ENCODE data around the gene DDHD1. TPM values are rescaled to one million over a fixed set of nuclear protein-coding genes. Genes with fewer than 3 reads are reported as not detected.

Gene DDHD1
- total RNA-seq, 4 donors from 2014 or later = 4.4 to 10.1 (median 6.8) TPM

- ATAC-seq (no peak), DNase-seq (no peak)
- TF ChIP-seq CTCF (IDR thresholded peaks at IDR 0.05 in 4 of 5, conservative IDR thresholded peaks at IDR 0.05 in 1 of 5) (no peak), POLR2A (IDR thresholded peaks at IDR 0.05) (no peak)
- no peaks in the 10 kb centered on the region for H3K9me3 ChIP-seq
- peak overlapping the region in 1 of 4 donors; percentile 2 for H3K27ac ChIP-seq
- no peaks in the 10 kb centered on the region for H3K27me3 ChIP-seq
- no peaks in the 10 kb centered on the region for H3K36me3 ChIP-seq
- in situ Hi-C loops (cut with MboI; ENCODE audit: low sequenced_read_pairs in 4 of 4) (no loop called here), intact Hi-C loops (cut with DNase I; ENCODE audit: low total_unique reads) (no loop called here)
- no peaks in the 10 kb centered on the region for H3K4me1 ChIP-seq
- H3K4me3 ChIP-seq = no peak overlapping the region
These were observed 135.3 kb downstream of the DDHD1 start for GRCh38 chr14:53017837-53018236.

DNA sequence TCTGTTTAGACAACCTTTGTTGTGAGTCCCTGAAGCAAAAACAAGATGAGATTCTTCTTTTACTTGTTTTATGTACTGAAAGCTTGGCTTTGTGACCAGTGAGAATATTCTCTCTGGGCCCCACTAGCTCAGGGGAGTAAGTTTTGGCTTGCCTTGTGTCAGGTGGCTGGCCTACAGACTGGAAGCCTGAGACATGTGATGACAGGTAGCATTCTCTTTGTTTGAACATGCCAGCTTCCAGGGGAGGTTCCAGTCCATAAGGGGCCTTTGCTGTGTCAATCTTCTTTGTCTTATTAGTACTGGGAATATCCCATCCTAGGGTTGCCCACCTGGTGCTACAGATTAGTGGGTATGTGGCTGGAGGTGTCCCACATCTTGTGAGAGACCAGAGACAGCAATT is 136.2 kb downstream of the DDHD1 start:
- TF ChIP-seq CTCF (IDR thresholded peaks at IDR 0.05 in 4 of 5, conservative IDR thresholded peaks at IDR 0.05 in 1 of 5) = no peak
- no peak for TF ChIP-seq POLR2A (IDR thresholded peaks at IDR 0.05)
- no peaks in the 10 kb centered on the region for H3K36me3 ChIP-seq

DNA sequence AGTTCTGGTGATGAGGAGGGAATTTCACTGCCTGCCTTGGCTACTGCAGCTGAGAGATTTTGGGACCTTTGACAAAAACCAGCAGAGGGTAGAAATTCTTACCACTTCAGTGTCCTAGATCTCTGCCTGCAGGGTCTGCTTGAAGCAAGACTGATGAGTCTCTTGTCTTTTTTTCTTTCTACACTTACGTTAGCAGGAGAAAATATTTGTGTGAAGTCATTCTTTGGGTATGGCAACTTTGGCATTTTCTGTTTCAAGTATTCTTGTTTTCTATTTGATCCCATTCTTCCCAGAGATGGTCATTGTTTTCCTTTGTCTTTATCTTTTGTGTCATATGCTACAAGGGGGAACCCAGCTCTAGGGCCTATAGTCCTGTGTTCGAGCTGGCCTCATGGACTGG is 136.6 kb downstream of the DDHD1 start:
- no peaks in the 10 kb centered on the region for H3K27me3 ChIP-seq
- intact Hi-C loops (cut with DNase I; ENCODE audit: low total_unique reads) = no loop called here
- no peaks in the 10 kb centered on the region for H3K4me1 ChIP-seq
- no peak overlapping the region for H3K27ac ChIP-seq
- in situ Hi-C loops (cut with MboI; ENCODE audit: low sequenced_read_pairs in 4 of 4) = no loop called here
- H3K4me3 ChIP-seq = no peak overlapping the region
- DNase-seq (no peak), ATAC-seq (no peak)
- TF ChIP-seq CTCF (IDR thresholded peaks at IDR 0.05 in 4 of 5, conservative IDR thresholded peaks at IDR 0.05 in 1 of 5) = no peak
- no peak for TF ChIP-seq POLR2A (IDR thresholded peaks at IDR 0.05)
- no peaks in the 10 kb centered on the region for H3K9me3 ChIP-seq
- no peaks in the 10 kb centered on the region for H3K36me3 ChIP-seq

More for the DNA sequence above, 136.2 kb downstream of the DDHD1 start:
- no peak for DNase-seq
- H3K27me3 ChIP-seq = no peaks in the 10 kb centered on the region
- in situ Hi-C loops (cut with MboI; ENCODE audit: low sequenced_read_pairs in 4 of 4) = no loop called here
- no peak for ATAC-seq
- H3K4me1 ChIP-seq = no peaks in the 10 kb centered on the region
- H3K27ac ChIP-seq = no peak overlapping the region
- no peaks in the 10 kb centered on the region for H3K9me3 ChIP-seq
- intact Hi-C loops (cut with DNase I; ENCODE audit: low total_unique reads) = no loop called here
- H3K4me3 ChIP-seq = no peak overlapping the region

DNA sequence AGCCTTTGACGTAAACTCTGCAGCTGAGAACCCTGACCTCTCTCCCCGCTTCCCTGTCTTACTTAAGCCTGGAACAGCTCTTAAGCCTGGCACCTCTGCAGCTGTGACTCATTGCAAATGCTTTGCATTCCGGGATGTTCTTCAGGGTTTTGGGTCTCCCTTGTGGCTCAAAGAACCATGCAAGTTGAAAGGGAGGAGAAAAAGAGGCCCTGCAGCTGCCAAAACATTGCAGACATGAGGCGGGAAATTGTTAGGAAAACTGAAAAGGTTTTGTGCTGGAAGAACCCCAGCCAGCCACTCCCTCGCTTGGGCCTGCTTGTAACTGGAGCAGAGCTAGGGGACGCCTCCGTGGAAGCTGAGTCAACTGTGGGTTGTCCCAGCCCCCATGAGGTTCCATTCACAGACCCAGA is 142.1 kb downstream of the DDHD1 start:
- DNase-seq (peak; percentile 52 to 83), ATAC-seq (peak; percentile 87 to 93)
- TF ChIP-seq CTCF (IDR thresholded peaks at IDR 0.05 in 4 of 5, conservative IDR thresholded peaks at IDR 0.05 in 1 of 5) (no peak), POLR2A (IDR thresholded peaks at IDR 0.05) (no peak)
- Histone ChIP-seq H3K4me1 (no peaks in the 10 kb centered on the region), H3K27ac (peak overlapping the region in 3 of 4 donors; percentile 39 to 55 (median 49)), H3K27me3 (no peaks in the 10 kb centered on the region), H3K36me3 (no peaks in the 10 kb centered on the region), H3K9me3 (no peaks in the 10 kb centered on the region), H3K4me3 (no peak overlapping the region)
- intact Hi-C loops (cut with DNase I; ENCODE audit: low total_unique reads) = no loop called here
- in situ Hi-C loops (cut with MboI; ENCODE audit: low sequenced_read_pairs in 4 of 4) = no loop called here
